ENCODE results near the gene GTF3C1.

GRCh38 chr16:27489906-27490305, 59.8 kb downstream of the GTF3C1 start:
- TF ChIP-seq YY1 (IDR thresholded peaks at IDR 0.05; ENCODE audit: insufficient read depth, insufficient read length) (no peak), ZNF274 (IDR thresholded peaks at IDR 0.05; ENCODE audit: low read depth, low read length) (no peak), SUZ12 (IDR thresholded peaks at IDR 0.05; ENCODE audit: extremely low read depth, insufficient read depth, insufficient read length) (no peak)

Measured in NT2/D1 (cell line).